Loucy (cell line): ENCODE data around the gene CPLX4.

Experiments
- H2AFZ ChIP-seq: fragments of 200-600 bp; sonication (generic); 2 replicates; pipeline ENCODE4 v1.6.0; 2016; ENCODE audit warnings: antibody characterized with exemption, mild to moderate bottlenecking, low read length, moderate library complexity
- H3F3A ChIP-seq: fragments of 200-600 bp; 2 replicates; pipeline ENCODE4 v1.6.0; 2016; ENCODE audit warnings: antibody characterized with exemption, low read depth, mild to moderate bottlenecking
- H3K27me3 ChIP-seq: fragments of 200-600 bp; sonication (generic); 2 replicates; pipeline ENCODE4 v1.6.1; 2014; ENCODE audit warnings: low read length, mild to moderate bottlenecking; ENCODE audit not compliant: insufficient read depth, poor library complexity, severe bottlenecking
- H3K36me3 ChIP-seq: fragments of 200-600 bp; sonication (generic); 2 replicates; pipeline ENCODE4 v1.6.1; 2016; ENCODE audit warnings: low read length; ENCODE audit not compliant: insufficient read depth
- H3K4me1 ChIP-seq: fragments of 200-600 bp; sonication (generic); 2 replicates; pipeline ENCODE4 v1.5.1; 2014; ENCODE audit warnings: low read length, mild to moderate bottlenecking; ENCODE audit not compliant: insufficient read depth, poor library complexity, severe bottlenecking
- H3K4me2 ChIP-seq: fragments of 200-600 bp; sonication (generic); 2 replicates; pipeline ENCODE4 v1.6.0; 2014; ENCODE audit warnings: antibody characterized with exemption, low read length, low read depth, mild to moderate bottlenecking; ENCODE audit not compliant: poor library complexity, severe bottlenecking
- H3K4me3 ChIP-seq: fragments of 200-600 bp; sonication (generic); 2 replicates; pipeline ENCODE4 v1.5.1; 2014; ENCODE audit warnings: low read length, mild to moderate bottlenecking, mixed read lengths; ENCODE audit not compliant: poor library complexity, severe bottlenecking
- H3K79me2 ChIP-seq: fragments of 200-600 bp; sonication (generic); 2 replicates; pipeline ENCODE4 v1.6.1; 2014; ENCODE audit warnings: low read length; ENCODE audit not compliant: insufficient read depth
- H3K9ac ChIP-seq: fragments of 200-600 bp; sonication (generic); 2 replicates; pipeline ENCODE4 v1.6.0; 2014; ENCODE audit warnings: mild to moderate bottlenecking, low read depth, low read length, moderate library complexity; ENCODE audit not compliant: poor library complexity, severe bottlenecking
- H3K9me2 ChIP-seq: fragments of 200-600 bp; sonication (generic); replicated peaks from 2 replicates; pipeline ENCODE4 v1.6.1; 2016; ENCODE audit warnings: low read depth, low read length, mixed read lengths
- H3K9me3 ChIP-seq: fragments of 200-600 bp; sonication (generic); 2 replicates; pipeline ENCODE4 v1.6.1; 2014; ENCODE audit warnings: mild to moderate bottlenecking, antibody characterized with exemption, low read length, low read depth; ENCODE audit not compliant: insufficient read depth
- H4K20me1 ChIP-seq: fragments of 200-600 bp; sonication (generic); 2 replicates; pipeline ENCODE4 v1.6.0; 2014; ENCODE audit warnings: antibody characterized with exemption, low read length, mild to moderate bottlenecking; ENCODE audit not compliant: insufficient read depth, poor library complexity, severe bottlenecking
- EZH2phosphoT487 ChIP-seq: fragments of 200-600 bp; IDR thresholded peaks from 2 replicates; pipeline ENCODE4 v1.6.1; 2018; ENCODE audit warnings: antibody characterized with exemption, mild to moderate bottlenecking, moderate library complexity, borderline replicate concordance
- TF ChIP-seq, protein P1 (sequence below): fragments of 200-600 bp; sonication (generic); conservative IDR thresholded peaks from 2 replicates; pipeline ENCODE4 v1.5.1; 2014; ENCODE audit warnings: mild to moderate bottlenecking, antibody characterized with exemption, low read length

CPLX4 gene

DNA sequence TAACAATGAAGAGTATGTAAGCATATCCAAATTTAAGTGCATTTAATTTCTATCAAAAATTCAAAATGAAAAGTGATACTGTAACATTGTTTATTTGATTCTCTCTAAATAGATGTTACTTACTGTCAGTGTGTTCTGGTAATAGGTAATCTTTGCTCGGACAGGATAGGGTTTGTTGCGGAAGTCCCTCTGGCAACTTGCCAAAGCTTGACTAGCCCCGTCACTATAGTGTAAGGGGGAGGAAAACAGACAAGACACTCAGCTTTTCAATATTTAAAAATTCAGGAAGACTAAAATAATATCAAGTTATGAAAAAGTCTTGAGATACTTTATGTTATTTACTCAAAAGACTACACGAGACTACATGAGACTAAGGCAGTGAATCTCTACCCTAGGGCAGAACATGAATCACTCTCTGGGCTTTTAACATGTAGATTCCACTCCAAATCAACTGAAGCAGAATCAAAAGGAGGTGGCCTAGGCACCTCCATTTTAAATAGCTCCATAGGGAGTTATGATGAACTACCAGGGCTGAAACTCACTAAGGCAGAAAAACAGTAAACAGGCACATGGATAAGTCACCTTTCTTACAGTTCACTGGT, 34.7 kb upstream of the CPLX4 start:
- H3K4me2 ChIP-seq: peak overlapping the region; percentile 87
- H4K20me1 ChIP-seq: peaks cover 68% of the 10 kb centered on the region
- H3K4me3 ChIP-seq: peak overlapping the region; percentile 58
- H3K9ac ChIP-seq: peak overlapping the region; percentile 38
- H3K9me3 ChIP-seq: no peaks in the 10 kb centered on the region
- 0 out of 2 replicates have a peak, but pooled peaks cover 4% of the 10 kb centered on the region for H3F3A ChIP-seq
- H2AFZ ChIP-seq: no peak overlapping the region
- H3K9me2 ChIP-seq: no peaks in the 10 kb centered on the region
- H3K79me2 ChIP-seq: peaks cover 52% of the 10 kb centered on the region
- H3K36me3 ChIP-seq: peaks cover 47% of the 10 kb centered on the region
- no peaks in the 10 kb centered on the region for H3K27me3 ChIP-seq
- no peak for TF ChIP-seq EZH2phosphoT487
- TF ChIP-seq, protein P1, sequence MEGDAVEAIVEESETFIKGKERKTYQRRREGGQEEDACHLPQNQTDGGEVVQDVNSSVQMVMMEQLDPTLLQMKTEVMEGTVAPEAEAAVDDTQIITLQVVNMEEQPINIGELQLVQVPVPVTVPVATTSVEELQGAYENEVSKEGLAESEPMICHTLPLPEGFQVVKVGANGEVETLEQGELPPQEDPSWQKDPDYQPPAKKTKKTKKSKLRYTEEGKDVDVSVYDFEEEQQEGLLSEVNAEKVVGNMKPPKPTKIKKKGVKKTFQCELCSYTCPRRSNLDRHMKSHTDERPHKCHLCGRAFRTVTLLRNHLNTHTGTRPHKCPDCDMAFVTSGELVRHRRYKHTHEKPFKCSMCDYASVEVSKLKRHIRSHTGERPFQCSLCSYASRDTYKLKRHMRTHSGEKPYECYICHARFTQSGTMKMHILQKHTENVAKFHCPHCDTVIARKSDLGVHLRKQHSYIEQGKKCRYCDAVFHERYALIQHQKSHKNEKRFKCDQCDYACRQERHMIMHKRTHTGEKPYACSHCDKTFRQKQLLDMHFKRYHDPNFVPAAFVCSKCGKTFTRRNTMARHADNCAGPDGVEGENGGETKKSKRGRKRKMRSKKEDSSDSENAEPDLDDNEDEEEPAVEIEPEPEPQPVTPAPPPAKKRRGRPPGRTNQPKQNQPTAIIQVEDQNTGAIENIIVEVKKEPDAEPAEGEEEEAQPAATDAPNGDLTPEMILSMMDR: no peak
- H3K4me1 ChIP-seq: peaks cover 64% of the 10 kb centered on the region

DNA sequence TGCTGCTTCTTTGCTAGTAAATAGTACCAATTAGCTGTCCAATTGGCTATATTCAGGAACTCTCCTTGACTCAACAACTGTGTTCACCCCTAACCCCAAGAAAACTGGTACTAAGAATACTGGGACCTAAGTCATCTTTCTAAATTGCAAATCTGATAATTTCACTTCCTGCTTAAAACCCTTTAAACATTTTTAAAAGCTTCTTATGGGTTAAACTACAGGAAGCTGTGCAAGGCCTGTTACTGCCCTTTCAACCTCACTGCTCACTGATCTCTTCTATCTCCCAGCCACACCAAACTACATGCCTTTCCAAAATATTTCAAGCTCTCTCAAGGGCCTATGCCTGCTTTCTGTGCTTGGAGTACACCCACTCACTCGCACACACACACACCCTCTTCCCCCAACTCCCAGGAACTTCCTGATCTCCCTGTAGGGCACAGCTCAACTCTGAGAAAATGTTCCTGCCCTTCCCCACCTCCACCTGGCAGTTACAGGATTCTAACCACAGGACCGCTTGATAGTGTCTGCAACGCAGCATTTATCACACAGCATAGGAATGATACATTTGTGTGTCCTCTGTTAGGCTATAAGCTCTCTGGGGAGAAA, 33.9 kb upstream of the CPLX4 start:
- peak overlapping the region; percentile 87 for H3K4me2 ChIP-seq
- no peak overlapping the region for H2AFZ ChIP-seq
- H3F3A ChIP-seq: 0 out of 2 replicates have a peak, but pooled peaks cover 4% of the 10 kb centered on the region
- no peaks in the 10 kb centered on the region for H3K9me2 ChIP-seq
- no peak for TF ChIP-seq EZH2phosphoT487
- TF ChIP-seq, protein P1: no peak
- H3K79me2 ChIP-seq: peaks cover 43% of the 10 kb centered on the region
- no peaks in the 10 kb centered on the region for H3K27me3 ChIP-seq
- no peaks in the 10 kb centered on the region for H3K9me3 ChIP-seq
- peak overlapping the region; percentile 38 for H3K9ac ChIP-seq
- peaks cover 56% of the 10 kb centered on the region for H3K4me1 ChIP-seq
- H3K4me3 ChIP-seq: peak overlapping the region; percentile 58
- H3K36me3 ChIP-seq: peaks cover 55% of the 10 kb centered on the region
- peaks cover 60% of the 10 kb centered on the region for H4K20me1 ChIP-seq

DNA sequence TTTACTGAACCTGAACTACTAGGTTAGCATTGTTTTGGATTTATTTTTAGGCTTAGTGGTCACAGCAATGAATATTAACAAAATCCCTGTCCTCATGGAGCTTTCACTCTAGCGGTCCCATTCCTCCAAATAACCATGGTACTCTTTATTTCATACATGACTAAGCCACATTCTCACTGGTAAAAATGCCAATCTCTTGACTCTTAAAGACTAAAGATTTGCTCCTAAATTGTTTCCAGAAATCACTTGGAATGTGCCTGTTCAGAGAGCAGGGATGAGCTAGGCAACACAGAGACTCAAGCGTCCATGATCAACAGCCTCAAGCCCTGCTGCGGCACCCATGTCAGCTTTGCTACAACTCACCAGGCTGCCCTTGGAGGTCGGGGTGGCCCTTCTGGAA, 27.1 kb upstream of the CPLX4 start:
- H3K9me3 ChIP-seq: peaks cover 5% of the 10 kb centered on the region; the same call in 1 of the 2 replicates
- no peak overlapping the region for H2AFZ ChIP-seq
- no peaks in the 10 kb centered on the region for H3K4me1 ChIP-seq
- no peaks in the 10 kb centered on the region for H3K9me2 ChIP-seq
- peaks cover 79% of the 10 kb centered on the region for H3K36me3 ChIP-seq
- TF ChIP-seq, protein P1: no peak
- TF ChIP-seq EZH2phosphoT487: no peak
- H3K9ac ChIP-seq: no peak overlapping the region
- H4K20me1 ChIP-seq: peaks cover 16% of the 10 kb centered on the region
- H3K4me2 ChIP-seq: no peak overlapping the region
- no peaks in the 10 kb centered on the region for H3K27me3 ChIP-seq
- H3F3A ChIP-seq: no peaks in the 10 kb centered on the region
- H3K4me3 ChIP-seq: no peak overlapping the region
- H3K79me2 ChIP-seq: peaks cover 36% of the 10 kb centered on the region
